Right ventricle myocardium inferior (tissue), 1 donor: ENCODE data around the gene C1orf159. TPM values are rescaled to one million over a fixed set of nuclear protein-coding genes. Genes with fewer than 3 reads are reported as not detected.
"Not testable (repeated sequence)": the region's sequence is repeated elsewhere in the genome, so short reads cannot be mapped to it uniquely, and the experiment has no call there.

Experiments
- ATAC-seq: fragments of 200-7000 bp; cut with Tn5 transposase; one replicate; pipeline ENCODE4 v1.9.1; 2020; ENCODE audit warnings: mild to moderate bottlenecking, moderate library complexity
- DNase-seq: peaks from one replicate; pipeline ENCODE4 v3.0.0; 2021; ENCODE audit errors: missing footprints
- intact Hi-C: fragments of 100-400 bp; cut with DNase I; formaldehyde crosslinking; loops from one replicate; pipeline ENCODE4 v1.11.0; 2022
- total RNA-seq: library from RNA; stranded (reverse); fragmentation: NEBNext Ultra II Directional; extraction: Animal tissue kit (Norgen Biotek cat#: 25700); gene quantifications from one replicate; pipeline ENCODE4 v1.2.1, GENCODE V29; 2021
- donor health status: DM: no; HTN: yes; CAD: no; lungs with severe emphysema.

Gene C1orf159
- total RNA-seq, 1 donor from 2014 or later = 2.9 TPM

- DNase-seq = no peak
- intact Hi-C loops = loop anchor here (2.0 kb wide), 1 partner anchor 81 kb away; no protein-coding TSS in a partner anchor
- ATAC-seq = no peak
Measured at GRCh38 chr1:1065265-1065939, 50.5 kb downstream of the C1orf159 start.

- intact Hi-C loops = loop anchor here (2.0 to 5.0 kb wide), 2 partner anchors 37 to 79 kb away; no protein-coding TSS in a partner anchor
- ATAC-seq = peak; percentile 59
- DNase-seq = peak; percentile 74
Measured at GRCh38 chr1:1063945-1064831, 51.7 kb downstream of the C1orf159 start.

GRCh38 chr1:1063261-1063944 lies 52.5 kb downstream of the C1orf159 start:
- DNase-seq = no peak
- no peak for ATAC-seq
- intact Hi-C loops = loop anchor here (5.0 kb wide), 1 partner anchor 36 kb away; no protein-coding TSS in a partner anchor

- no peak for DNase-seq
- intact Hi-C loops = loop anchor here (5.0 kb wide), 1 partner anchor 35 kb away; no protein-coding TSS in a partner anchor
Measured at GRCh38 chr1:1062348-1063163, 53.3 kb downstream of the C1orf159 start.

GRCh38 chr1:1061682-1062345 lies 54.1 kb downstream of the C1orf159 start:
- DNase-seq (no peak), ATAC-seq (no peak)
- intact Hi-C loops = loop anchor here (5.0 kb wide), 1 partner anchor 35 kb away; no protein-coding TSS in a partner anchor

More at GRCh38 chr1:1062348-1063163, 53.3 kb downstream of the C1orf159 start:
- ATAC-seq = no peak

GRCh38 chr1:1060281-1061000 lies 55.4 kb downstream of the C1orf159 start:
- intact Hi-C loops = loop anchor here (5.0 kb wide), 1 partner anchor 33 kb away; no protein-coding TSS in a partner anchor
- DNase-seq = no peak
- ATAC-seq = no peak

- peak; percentile 93 for DNase-seq
- intact Hi-C loops = loop anchor here (5.0 kb wide), 1 partner anchor 32 kb away; no protein-coding TSS in a partner anchor
- peak; percentile 92 for ATAC-seq
Measured at GRCh38 chr1:1059494-1060280, 56.2 kb downstream of the C1orf159 start.

GRCh38 chr1:1058921-1059493 lies 56.9 kb downstream of the C1orf159 start:
- ATAC-seq (peak; percentile 10), DNase-seq (no peak)
- intact Hi-C loops = no loop called here

GRCh38 chr1:1058088-1058905 lies 57.6 kb downstream of the C1orf159 start:
- ATAC-seq (no peak), DNase-seq (no peak)
- intact Hi-C loops = no loop called here

- DNase-seq, ATAC-seq, intact Hi-C loops: not testable (repeated sequence)
Measured at GRCh38 chr1:1057769-1058087, 58.2 kb downstream of the C1orf159 start.

GRCh38 chr1:1055841-1056736 lies 59.8 kb downstream of the C1orf159 start:
- ATAC-seq = no peak
- no peak for DNase-seq
- intact Hi-C loops = no loop called here

GRCh38 chr1:1054971-1055370 lies 60.9 kb downstream of the C1orf159 start:
- DNase-seq (no peak), ATAC-seq (no peak)
- intact Hi-C loops = no loop called here

- ATAC-seq (no peak), DNase-seq (no peak)
- intact Hi-C loops = no loop called here
Measured at GRCh38 chr1:1054099-1054700, 61.7 kb downstream of the C1orf159 start.

- ATAC-seq = no peak
- intact Hi-C loops = no loop called here
- DNase-seq = no peak
Measured at GRCh38 chr1:1053682-1054081, 62.2 kb downstream of the C1orf159 start.
